Vagina (tissue), 2 donors: ENCODE results near the gene IRF5.

ENCODE experiments used
- POLR2A ChIP-seq, 2 donors: fragments of 450-650 bp; IDR thresholded peaks; one replicate each; pipeline ENCODE4 v1.6.1; 2017; ENCODE audit warnings: antibody characterized with exemption in 2 of 2, mild to moderate bottlenecking in 2 of 2, moderate library complexity in 2 of 2
- POLR2AphosphoS5 ChIP-seq, 2 donors: sonication (generic); formaldehyde crosslinking; IDR thresholded peaks; one replicate each; pipeline ENCODE4 v1.9.0; 2017; ENCODE audit warnings: antibody characterized with exemption in 2 of 2, mild to moderate bottlenecking in 2 of 2, low read depth in 1 of 2; ENCODE audit not compliant: insufficient read depth in 1 of 2
- TF ChIP-seq, protein P1 (sequence below), 3 experiments: fragments of 450-650 bp in 2 of 3; fragments of 200-600 bp in 1 of 3; sonication (generic) in 1 of 3; IDR thresholded peaks; one replicate each; pipeline ENCODE4 v1.5.1; 2017 to 2019; ENCODE audit warnings: antibody characterized with exemption in 3 of 3, mild to moderate bottlenecking in 2 of 3, moderate library complexity in 2 of 3

- TF ChIP-seq, protein P1, sequence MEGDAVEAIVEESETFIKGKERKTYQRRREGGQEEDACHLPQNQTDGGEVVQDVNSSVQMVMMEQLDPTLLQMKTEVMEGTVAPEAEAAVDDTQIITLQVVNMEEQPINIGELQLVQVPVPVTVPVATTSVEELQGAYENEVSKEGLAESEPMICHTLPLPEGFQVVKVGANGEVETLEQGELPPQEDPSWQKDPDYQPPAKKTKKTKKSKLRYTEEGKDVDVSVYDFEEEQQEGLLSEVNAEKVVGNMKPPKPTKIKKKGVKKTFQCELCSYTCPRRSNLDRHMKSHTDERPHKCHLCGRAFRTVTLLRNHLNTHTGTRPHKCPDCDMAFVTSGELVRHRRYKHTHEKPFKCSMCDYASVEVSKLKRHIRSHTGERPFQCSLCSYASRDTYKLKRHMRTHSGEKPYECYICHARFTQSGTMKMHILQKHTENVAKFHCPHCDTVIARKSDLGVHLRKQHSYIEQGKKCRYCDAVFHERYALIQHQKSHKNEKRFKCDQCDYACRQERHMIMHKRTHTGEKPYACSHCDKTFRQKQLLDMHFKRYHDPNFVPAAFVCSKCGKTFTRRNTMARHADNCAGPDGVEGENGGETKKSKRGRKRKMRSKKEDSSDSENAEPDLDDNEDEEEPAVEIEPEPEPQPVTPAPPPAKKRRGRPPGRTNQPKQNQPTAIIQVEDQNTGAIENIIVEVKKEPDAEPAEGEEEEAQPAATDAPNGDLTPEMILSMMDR (IDR thresholded peaks at IDR 0.05), result no peak
- TF ChIP-seq POLR2A (IDR thresholded peaks at IDR 0.05) (no peak), POLR2AphosphoS5 (IDR thresholded peaks at IDR 0.05; ENCODE audit: insufficient read depth in 1 of 2, low read depth in 1 of 2) (no peak)
These were observed 9.5 kb downstream of the IRF5 start for GRCh38 chr7:128946936-128947830.
